OCI-LY1 (cell line): Measurements from ENCODE around the gene LRRC74A.

Experiments
- EZH2 ChIP-seq: fragments of 200-600 bp; sonication (generic), shearing (Covaris generic); IDR thresholded peaks from 2 replicates; pipeline ENCODE4 v1.8.0; 2017; ENCODE audit warnings: borderline replicate concordance, mixed run types, mild to moderate bottlenecking, antibody characterized with exemption, low read length, moderate library complexity, mixed read lengths
- TF ChIP-seq, protein P1 (sequence below): fragments of 200-600 bp; sonication (generic), shearing (Covaris generic); IDR thresholded peaks from 2 replicates; pipeline ENCODE4 v1.5.1; 2017; ENCODE audit warnings: mild to moderate bottlenecking, antibody characterized with exemption, low read length, moderate library complexity, mixed read lengths

DNA sequence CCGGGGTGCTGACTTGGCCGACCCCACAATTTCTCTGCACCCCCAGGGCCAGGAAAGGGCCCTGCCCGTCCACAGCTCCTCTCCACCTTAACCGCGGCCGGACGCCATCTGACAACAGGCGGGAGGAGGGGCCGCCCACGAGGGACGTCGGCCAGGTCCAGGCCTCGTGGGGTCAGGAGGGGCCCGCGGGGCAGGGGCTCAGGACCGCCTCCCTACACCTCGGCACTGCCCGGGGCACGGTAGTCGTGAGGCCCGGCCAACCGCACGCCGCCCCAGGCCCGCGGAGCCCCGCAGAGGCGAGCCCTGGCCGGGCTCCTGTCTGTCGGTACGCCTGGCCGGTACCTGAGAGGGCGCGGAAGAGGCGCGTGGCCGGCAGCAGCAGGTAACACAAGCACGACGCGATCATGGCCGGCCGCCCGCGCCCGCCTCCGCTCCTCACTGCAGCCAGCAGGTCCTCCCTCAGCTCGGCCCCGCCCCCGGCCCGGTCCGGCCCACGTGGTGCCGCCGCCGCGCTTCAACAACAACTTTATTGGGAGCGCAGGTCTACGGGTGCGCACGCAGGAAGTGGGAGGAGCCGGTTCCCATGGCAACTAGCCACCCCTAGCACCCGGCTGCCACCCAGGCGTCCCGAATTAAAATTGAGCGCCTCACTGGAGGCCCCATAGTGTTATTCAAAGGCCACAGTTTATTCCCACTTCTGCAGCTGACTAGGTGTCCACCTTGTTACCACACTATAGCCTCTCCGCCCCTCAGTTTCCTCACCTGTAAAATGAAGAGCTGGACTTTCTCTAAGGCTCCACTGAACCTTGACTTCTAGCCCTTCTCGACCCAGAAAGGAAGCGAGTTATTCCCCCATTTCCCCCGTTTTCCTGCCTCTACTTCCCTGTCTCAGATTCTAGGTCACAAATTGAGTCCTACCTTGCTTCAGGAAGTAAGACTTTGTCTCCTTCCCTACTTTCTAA lies 13.5 kb upstream of the LRRC74A start, which contains the start of gene ANGEL1:
- TF ChIP-seq, protein P1, sequence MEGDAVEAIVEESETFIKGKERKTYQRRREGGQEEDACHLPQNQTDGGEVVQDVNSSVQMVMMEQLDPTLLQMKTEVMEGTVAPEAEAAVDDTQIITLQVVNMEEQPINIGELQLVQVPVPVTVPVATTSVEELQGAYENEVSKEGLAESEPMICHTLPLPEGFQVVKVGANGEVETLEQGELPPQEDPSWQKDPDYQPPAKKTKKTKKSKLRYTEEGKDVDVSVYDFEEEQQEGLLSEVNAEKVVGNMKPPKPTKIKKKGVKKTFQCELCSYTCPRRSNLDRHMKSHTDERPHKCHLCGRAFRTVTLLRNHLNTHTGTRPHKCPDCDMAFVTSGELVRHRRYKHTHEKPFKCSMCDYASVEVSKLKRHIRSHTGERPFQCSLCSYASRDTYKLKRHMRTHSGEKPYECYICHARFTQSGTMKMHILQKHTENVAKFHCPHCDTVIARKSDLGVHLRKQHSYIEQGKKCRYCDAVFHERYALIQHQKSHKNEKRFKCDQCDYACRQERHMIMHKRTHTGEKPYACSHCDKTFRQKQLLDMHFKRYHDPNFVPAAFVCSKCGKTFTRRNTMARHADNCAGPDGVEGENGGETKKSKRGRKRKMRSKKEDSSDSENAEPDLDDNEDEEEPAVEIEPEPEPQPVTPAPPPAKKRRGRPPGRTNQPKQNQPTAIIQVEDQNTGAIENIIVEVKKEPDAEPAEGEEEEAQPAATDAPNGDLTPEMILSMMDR, result no peak
- no peak for TF ChIP-seq EZH2
